Loucy (cell line): ENCODE results near the gene TGM2.

Experiments used
- H2AFZ ChIP-seq: fragments of 200-600 bp; sonication (generic); 2 replicates; pipeline ENCODE4 v1.6.0; 2016; ENCODE audit warnings: antibody characterized with exemption, mild to moderate bottlenecking, low read length, moderate library complexity
- H3F3A ChIP-seq: fragments of 200-600 bp; 2 replicates; pipeline ENCODE4 v1.6.0; 2016; ENCODE audit warnings: antibody characterized with exemption, low read depth, mild to moderate bottlenecking
- H3K27me3 ChIP-seq: fragments of 200-600 bp; sonication (generic); 2 replicates; pipeline ENCODE4 v1.6.1; 2014; ENCODE audit warnings: low read length, mild to moderate bottlenecking; ENCODE audit not compliant: insufficient read depth, poor library complexity, severe bottlenecking
- H3K36me3 ChIP-seq: fragments of 200-600 bp; sonication (generic); 2 replicates; pipeline ENCODE4 v1.6.1; 2016; ENCODE audit warnings: low read length; ENCODE audit not compliant: insufficient read depth
- H3K4me1 ChIP-seq: fragments of 200-600 bp; sonication (generic); 2 replicates; pipeline ENCODE4 v1.5.1; 2014; ENCODE audit warnings: low read length, mild to moderate bottlenecking; ENCODE audit not compliant: insufficient read depth, poor library complexity, severe bottlenecking
- H3K4me2 ChIP-seq: fragments of 200-600 bp; sonication (generic); 2 replicates; pipeline ENCODE4 v1.6.0; 2014; ENCODE audit warnings: antibody characterized with exemption, low read length, low read depth, mild to moderate bottlenecking; ENCODE audit not compliant: poor library complexity, severe bottlenecking
- H3K4me3 ChIP-seq: fragments of 200-600 bp; sonication (generic); 2 replicates; pipeline ENCODE4 v1.5.1; 2014; ENCODE audit warnings: low read length, mild to moderate bottlenecking, mixed read lengths; ENCODE audit not compliant: poor library complexity, severe bottlenecking
- H3K79me2 ChIP-seq: fragments of 200-600 bp; sonication (generic); 2 replicates; pipeline ENCODE4 v1.6.1; 2014; ENCODE audit warnings: low read length; ENCODE audit not compliant: insufficient read depth
- H3K9ac ChIP-seq: fragments of 200-600 bp; sonication (generic); 2 replicates; pipeline ENCODE4 v1.6.0; 2014; ENCODE audit warnings: mild to moderate bottlenecking, low read depth, low read length, moderate library complexity; ENCODE audit not compliant: poor library complexity, severe bottlenecking
- H3K9me2 ChIP-seq: fragments of 200-600 bp; sonication (generic); replicated peaks from 2 replicates; pipeline ENCODE4 v1.6.1; 2016; ENCODE audit warnings: low read depth, low read length, mixed read lengths
- H3K9me3 ChIP-seq: fragments of 200-600 bp; sonication (generic); 2 replicates; pipeline ENCODE4 v1.6.1; 2014; ENCODE audit warnings: mild to moderate bottlenecking, antibody characterized with exemption, low read length, low read depth; ENCODE audit not compliant: insufficient read depth
- H4K20me1 ChIP-seq: fragments of 200-600 bp; sonication (generic); 2 replicates; pipeline ENCODE4 v1.6.0; 2014; ENCODE audit warnings: antibody characterized with exemption, low read length, mild to moderate bottlenecking; ENCODE audit not compliant: insufficient read depth, poor library complexity, severe bottlenecking
- CTCF ChIP-seq: fragments of 200-600 bp; sonication (generic); conservative IDR thresholded peaks from 2 replicates; pipeline ENCODE4 v1.5.1; 2014; ENCODE audit warnings: mild to moderate bottlenecking, antibody characterized with exemption, low read length
- EZH2phosphoT487 ChIP-seq: fragments of 200-600 bp; IDR thresholded peaks from 2 replicates; pipeline ENCODE4 v1.6.1; 2018; ENCODE audit warnings: antibody characterized with exemption, mild to moderate bottlenecking, moderate library complexity, borderline replicate concordance

TGM2 gene

GRCh38 chr20:38157635-38158495 is 7.2 kb downstream of the TGM2 start:
- H4K20me1 ChIP-seq: no peaks in the 10 kb centered on the region
- no peaks in the 10 kb centered on the region for H3F3A ChIP-seq
- no peak overlapping the region for H3K4me2 ChIP-seq
- H3K27me3 ChIP-seq: no peaks in the 10 kb centered on the region
- no peaks in the 10 kb centered on the region for H3K9me3 ChIP-seq
- H3K79me2 ChIP-seq: no peaks in the 10 kb centered on the region
- no peak overlapping the region for H3K9ac ChIP-seq
- no peaks in the 10 kb centered on the region for H3K9me2 ChIP-seq
- no peaks in the 10 kb centered on the region for H3K4me1 ChIP-seq
- H2AFZ ChIP-seq: no peak overlapping the region
- H3K4me3 ChIP-seq: no peak overlapping the region
- no peaks in the 10 kb centered on the region for H3K36me3 ChIP-seq
- TF ChIP-seq EZH2phosphoT487 (no peak), CTCF (no peak)

GRCh38 chr20:38156888-38157634 is 8.0 kb downstream of the TGM2 start:
- Histone ChIP-seq H3K9me3 (no peaks in the 10 kb centered on the region), H3K27me3 (no peaks in the 10 kb centered on the region), H3K4me1 (no peaks in the 10 kb centered on the region), H3K79me2 (no peaks in the 10 kb centered on the region), H4K20me1 (no peaks in the 10 kb centered on the region), H3K4me2 (no peak overlapping the region), H2AFZ (no peak overlapping the region), H3K9ac (no peak overlapping the region), H3K9me2 (no peaks in the 10 kb centered on the region), H3K4me3 (no peak overlapping the region), H3K36me3 (no peaks in the 10 kb centered on the region), H3F3A (no peaks in the 10 kb centered on the region)
- no peak for TF ChIP-seq CTCF
- TF ChIP-seq EZH2phosphoT487: no peak

- H3K4me1 ChIP-seq: no peaks in the 10 kb centered on the region
- H3K36me3 ChIP-seq: no peaks in the 10 kb centered on the region
- no peaks in the 10 kb centered on the region for H3K9me3 ChIP-seq
These were observed 8.8 kb downstream of the TGM2 start for GRCh38 chr20:38156280-38156679.

More at GRCh38 chr20:38156280-38156679, 8.8 kb downstream of the TGM2 start:
- Histone ChIP-seq H3K9ac (no peak overlapping the region), H4K20me1 (no peaks in the 10 kb centered on the region), H2AFZ (no peak overlapping the region), H3K4me2 (no peak overlapping the region), H3K79me2 (no peaks in the 10 kb centered on the region), H3F3A (no peaks in the 10 kb centered on the region), H3K9me2 (no peaks in the 10 kb centered on the region), H3K27me3 (no peaks in the 10 kb centered on the region), H3K4me3 (no peak overlapping the region)
- TF ChIP-seq EZH2phosphoT487: no peak
- no peak for TF ChIP-seq CTCF
